Adrenal gland (tissue), 5 donors: ENCODE measurements around the gene IL17A.

Experiments
- POLR2A ChIP-seq, 2 donors: fragments of 450-650 bp; IDR thresholded peaks; one replicate each; pipeline ENCODE4 v1.6.1; 2017; ENCODE audit warnings: antibody characterized with exemption in 2 of 2, mild to moderate bottlenecking in 2 of 2, moderate library complexity in 1 of 2
- TF ChIP-seq, protein P1 (sequence below), 6 experiments: fragments of 450-650 bp in 4 of 6; fragments of 200-600 bp in 2 of 6; sonication (generic) in 1 of 6; IDR thresholded peaks; 1 replicate in 5 of 6; 2 replicates in 1 of 6; pipeline versions ENCODE4 v1.5.1 to v1.8.0; 2016 to 2021; ENCODE audit warnings: antibody characterized with exemption in 6 of 6, mild to moderate bottlenecking in 2 of 6, moderate library complexity in 1 of 6
- donor health status: DM: no; HTN: no; CAD: no.

DNA sequence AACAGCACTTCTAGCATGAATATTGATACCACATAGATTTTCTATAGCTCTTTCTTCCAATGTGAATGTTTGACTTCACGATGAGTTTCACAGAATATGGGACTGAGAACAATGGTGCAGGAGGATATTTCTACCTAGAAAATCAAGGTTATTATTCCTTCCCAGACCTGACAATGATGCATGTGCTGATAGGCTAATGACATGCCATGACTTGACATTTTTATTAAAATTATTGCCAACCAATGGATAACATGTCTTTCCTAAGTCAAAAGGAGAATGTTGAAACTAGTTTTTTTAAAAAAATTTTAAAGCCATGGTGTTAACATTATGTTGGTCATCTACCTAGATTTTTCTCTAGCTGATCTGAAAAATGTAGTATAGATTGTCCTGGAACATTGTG, 923 bp downstream of the IL17A start:
- TF ChIP-seq, protein P1, sequence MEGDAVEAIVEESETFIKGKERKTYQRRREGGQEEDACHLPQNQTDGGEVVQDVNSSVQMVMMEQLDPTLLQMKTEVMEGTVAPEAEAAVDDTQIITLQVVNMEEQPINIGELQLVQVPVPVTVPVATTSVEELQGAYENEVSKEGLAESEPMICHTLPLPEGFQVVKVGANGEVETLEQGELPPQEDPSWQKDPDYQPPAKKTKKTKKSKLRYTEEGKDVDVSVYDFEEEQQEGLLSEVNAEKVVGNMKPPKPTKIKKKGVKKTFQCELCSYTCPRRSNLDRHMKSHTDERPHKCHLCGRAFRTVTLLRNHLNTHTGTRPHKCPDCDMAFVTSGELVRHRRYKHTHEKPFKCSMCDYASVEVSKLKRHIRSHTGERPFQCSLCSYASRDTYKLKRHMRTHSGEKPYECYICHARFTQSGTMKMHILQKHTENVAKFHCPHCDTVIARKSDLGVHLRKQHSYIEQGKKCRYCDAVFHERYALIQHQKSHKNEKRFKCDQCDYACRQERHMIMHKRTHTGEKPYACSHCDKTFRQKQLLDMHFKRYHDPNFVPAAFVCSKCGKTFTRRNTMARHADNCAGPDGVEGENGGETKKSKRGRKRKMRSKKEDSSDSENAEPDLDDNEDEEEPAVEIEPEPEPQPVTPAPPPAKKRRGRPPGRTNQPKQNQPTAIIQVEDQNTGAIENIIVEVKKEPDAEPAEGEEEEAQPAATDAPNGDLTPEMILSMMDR (IDR thresholded peaks at IDR 0.05) = no peak
- TF ChIP-seq POLR2A (IDR thresholded peaks at IDR 0.05) = no peak
